NCI-H1694 treated with DMSO at 0.1 percent for 48 hours (cell line): ENCODE measurements around the gene PEBP1.

ENCODE experiments used
- DNase-seq: peaks from one replicate; lab custom pipeline; 2025; lab: John Stamatoyannopoulos, UW

The PEBP1 gene

GRCh38 chr12:118193958-118194357 lies 58.0 kb downstream of the PEBP1 start:
- no peak for DNase-seq
